RWPE2 (cell line): ENCODE data around the gene MRC2.
"Not testable (repeated sequence)": the region's sequence is repeated elsewhere in the genome, so short reads cannot be mapped to it uniquely, and the experiment has no call there.

Experiments used
- ATAC-seq: fragments of 200-7000 bp; cut with Tn5 transposase; 3 replicates; pipeline ENCODE4 v1.9.1; 2021; ENCODE audit warnings: low read depth
- DNase-seq: peaks from one replicate; pipeline ENCODE4 v3.0.0-alpha.2; 2020; ENCODE audit warnings: low spot score
- H3K27ac ChIP-seq: fragments of 450-650 bp; 2 replicates; pipeline ENCODE4 v1.5.1; 2017; ENCODE audit warnings: mild to moderate bottlenecking; ENCODE audit not compliant: poor library complexity, severe bottlenecking
- H3K27me3 ChIP-seq: fragments of 250-450 bp; sonication (Bioruptor Pico); 2 replicates; pipeline ENCODE4 v1.5.1; 2021; ENCODE audit warnings: mild to moderate bottlenecking, moderate library complexity; ENCODE audit not compliant: insufficient read depth, poor library complexity, severe bottlenecking
- H3K36me3 ChIP-seq: fragments of 250-450 bp; sonication (Bioruptor Pico); 2 replicates; pipeline ENCODE4 v1.5.1; 2020; ENCODE audit warnings: low read depth, mild to moderate bottlenecking, moderate library complexity
- H3K4me1 ChIP-seq: fragments of 250-450 bp; sonication (Bioruptor Pico); 2 replicates; pipeline ENCODE4 v1.5.1; 2021; ENCODE audit warnings: mild to moderate bottlenecking, moderate library complexity; ENCODE audit not compliant: insufficient read depth, poor library complexity, severe bottlenecking
- H3K4me3 ChIP-seq: fragments of 250-450 bp; sonication (Bioruptor Pico); 2 replicates; pipeline ENCODE4 v1.5.1; 2021; ENCODE audit warnings: mild to moderate bottlenecking, moderate library complexity; ENCODE audit not compliant: severe bottlenecking
- H3K9me3 ChIP-seq: fragments of 250-450 bp; sonication (Bioruptor Pico); 2 replicates; pipeline ENCODE4 v1.5.1; 2021; ENCODE audit warnings: mild to moderate bottlenecking, moderate library complexity; ENCODE audit not compliant: severe bottlenecking
- TF ChIP-seq, protein P1 (sequence below): fragments of 450-650 bp; IDR thresholded peaks from one replicate; pipeline ENCODE4 v1.5.1; 2017; ENCODE audit warnings: mild to moderate bottlenecking, moderate library complexity; ENCODE audit not compliant: poor library complexity, severe bottlenecking

Gene MRC2

DNA sequence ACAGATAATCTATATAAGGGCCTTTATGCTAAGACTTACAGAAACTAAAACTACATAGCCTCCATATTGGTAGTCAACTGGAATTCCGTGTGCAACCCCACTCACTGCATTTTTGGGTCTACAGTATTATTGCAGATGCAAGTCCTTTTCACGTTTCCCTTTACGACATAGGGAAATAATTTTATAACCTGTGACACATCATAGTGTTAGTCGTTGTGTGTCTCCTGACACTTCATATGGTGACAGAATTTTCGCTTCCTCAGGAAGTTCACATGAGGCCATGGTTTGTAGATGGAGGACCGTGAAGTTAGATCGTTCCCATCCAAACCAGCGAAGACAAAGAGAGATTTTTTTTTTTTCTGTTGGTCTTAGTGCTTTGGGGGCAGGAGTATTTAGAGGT lies 15.7 kb upstream of the MRC2 start:
- Histone ChIP-seq H3K4me3 (no peak overlapping the region), H3K27ac (no peak overlapping the region), H3K4me1 (no peaks in the 10 kb centered on the region), H3K36me3 (peaks cover 67% of the 10 kb centered on the region), H3K9me3 (no peaks in the 10 kb centered on the region), H3K27me3 (no peaks in the 10 kb centered on the region)
- DNase-seq = no peak
- ATAC-seq = no peak
- TF ChIP-seq, protein P1, sequence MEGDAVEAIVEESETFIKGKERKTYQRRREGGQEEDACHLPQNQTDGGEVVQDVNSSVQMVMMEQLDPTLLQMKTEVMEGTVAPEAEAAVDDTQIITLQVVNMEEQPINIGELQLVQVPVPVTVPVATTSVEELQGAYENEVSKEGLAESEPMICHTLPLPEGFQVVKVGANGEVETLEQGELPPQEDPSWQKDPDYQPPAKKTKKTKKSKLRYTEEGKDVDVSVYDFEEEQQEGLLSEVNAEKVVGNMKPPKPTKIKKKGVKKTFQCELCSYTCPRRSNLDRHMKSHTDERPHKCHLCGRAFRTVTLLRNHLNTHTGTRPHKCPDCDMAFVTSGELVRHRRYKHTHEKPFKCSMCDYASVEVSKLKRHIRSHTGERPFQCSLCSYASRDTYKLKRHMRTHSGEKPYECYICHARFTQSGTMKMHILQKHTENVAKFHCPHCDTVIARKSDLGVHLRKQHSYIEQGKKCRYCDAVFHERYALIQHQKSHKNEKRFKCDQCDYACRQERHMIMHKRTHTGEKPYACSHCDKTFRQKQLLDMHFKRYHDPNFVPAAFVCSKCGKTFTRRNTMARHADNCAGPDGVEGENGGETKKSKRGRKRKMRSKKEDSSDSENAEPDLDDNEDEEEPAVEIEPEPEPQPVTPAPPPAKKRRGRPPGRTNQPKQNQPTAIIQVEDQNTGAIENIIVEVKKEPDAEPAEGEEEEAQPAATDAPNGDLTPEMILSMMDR = no peak

DNA sequence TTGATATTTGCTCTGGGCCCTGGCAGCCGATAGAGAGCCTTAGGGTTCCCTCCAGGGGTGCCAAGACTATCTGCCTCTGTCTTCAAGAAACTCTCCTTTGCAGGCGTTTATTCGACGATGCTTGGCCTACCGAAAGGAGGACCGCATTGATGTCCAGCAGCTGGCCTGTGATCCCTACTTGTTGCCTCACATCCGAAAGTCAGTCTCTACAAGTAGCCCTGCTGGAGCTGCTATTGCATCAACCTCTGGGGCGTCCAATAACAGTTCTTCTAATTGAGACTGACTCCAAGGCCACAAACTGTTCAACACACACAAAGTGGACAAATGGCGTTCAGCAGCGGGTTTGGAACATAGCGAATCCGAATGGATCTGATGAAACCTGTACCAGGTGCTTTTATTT lies 15.2 kb upstream of the MRC2 start:
- H3K27me3 ChIP-seq, ATAC-seq, H3K9me3 ChIP-seq, H3K27ac ChIP-seq, H3K4me3 ChIP-seq, DNase-seq, H3K4me1 ChIP-seq: not testable (repeated sequence)
- peaks cover 61% of the 10 kb centered on the region for H3K36me3 ChIP-seq

DNA sequence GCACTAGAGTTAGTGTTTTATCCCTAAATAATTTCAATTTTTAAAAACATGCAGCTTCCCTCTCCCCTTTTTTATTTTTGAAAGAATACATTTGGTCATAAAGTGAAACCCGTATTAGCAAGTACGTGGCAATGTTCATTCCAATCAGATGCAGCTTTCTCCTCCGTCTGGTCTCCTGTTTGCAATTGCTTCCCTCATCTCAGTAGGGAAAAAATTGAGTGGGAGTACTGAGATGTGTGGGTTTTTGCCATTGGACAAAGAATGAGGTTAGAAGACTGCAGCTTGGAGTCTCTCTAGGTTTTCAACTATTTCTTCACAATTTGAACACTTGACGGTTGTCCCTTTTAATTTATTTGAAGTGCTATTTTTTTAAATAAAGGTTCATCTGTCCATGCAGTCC lies 14.4 kb upstream of the MRC2 start:
- peaks cover 53% of the 10 kb centered on the region for H3K36me3 ChIP-seq
- ATAC-seq = not testable (repeated sequence)

DNA sequence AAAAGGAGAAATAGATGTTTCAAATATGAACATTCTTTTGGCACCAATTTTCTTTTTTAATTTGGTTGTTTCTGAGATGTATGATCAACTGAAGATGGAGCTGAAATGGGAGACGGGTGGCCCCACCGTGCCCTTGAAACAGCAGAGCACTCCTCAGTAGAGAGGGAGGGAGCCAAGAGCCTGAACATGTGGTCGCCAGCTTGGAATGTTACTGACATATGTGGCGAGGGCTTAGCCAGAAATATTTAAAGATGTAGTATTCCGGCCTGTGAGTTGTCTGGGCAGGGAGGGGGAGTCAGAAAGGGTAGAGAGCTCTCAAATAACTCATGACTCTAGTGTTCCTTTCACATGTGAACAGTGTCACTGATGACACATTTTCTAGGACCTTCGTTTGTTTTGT lies 13.3 kb upstream of the MRC2 start:
- Histone ChIP-seq H3K9me3 (no peaks in the 10 kb centered on the region), H3K4me3 (no peak overlapping the region), H3K4me1 (no peaks in the 10 kb centered on the region), H3K27me3 (no peaks in the 10 kb centered on the region), H3K36me3 (peaks cover 43% of the 10 kb centered on the region), H3K27ac (no peak overlapping the region)
- ATAC-seq (no peak), DNase-seq (no peak)
- TF ChIP-seq, protein P1 = no peak

More for the DNA sequence above, 14.4 kb upstream of the MRC2 start:
- not testable (repeated sequence) for H3K27me3 ChIP-seq, H3K4me3 ChIP-seq, H3K4me1 ChIP-seq, DNase-seq, H3K27ac ChIP-seq, H3K9me3 ChIP-seq

DNA sequence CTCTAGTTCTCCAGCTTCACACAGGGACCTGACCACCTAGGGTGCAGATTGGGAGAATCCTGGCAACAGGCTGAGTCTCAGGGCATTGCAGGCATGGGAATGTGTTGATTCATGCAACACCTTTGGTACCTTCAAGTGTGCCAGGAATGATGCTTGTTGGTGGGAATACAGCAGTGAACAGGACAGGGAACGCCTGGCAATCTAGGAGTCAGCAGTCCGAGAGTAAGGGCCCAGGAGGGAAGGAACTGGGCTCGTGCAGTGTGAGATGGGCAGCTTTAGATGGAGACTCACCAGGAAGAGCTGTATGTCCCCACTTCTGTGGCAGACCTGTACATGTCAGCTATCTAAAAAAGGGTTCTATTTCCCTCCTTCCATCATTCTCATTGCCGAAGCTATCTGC lies 12.0 kb upstream of the MRC2 start:
- Histone ChIP-seq H3K27me3 (no peaks in the 10 kb centered on the region), H3K4me3 (no peak overlapping the region), H3K9me3 (no peaks in the 10 kb centered on the region), H3K36me3 (peaks cover 30% of the 10 kb centered on the region), H3K27ac (no peak overlapping the region), H3K4me1 (no peaks in the 10 kb centered on the region)
- ATAC-seq (no peak), DNase-seq (no peak)
- TF ChIP-seq, protein P1 = no peak

DNA sequence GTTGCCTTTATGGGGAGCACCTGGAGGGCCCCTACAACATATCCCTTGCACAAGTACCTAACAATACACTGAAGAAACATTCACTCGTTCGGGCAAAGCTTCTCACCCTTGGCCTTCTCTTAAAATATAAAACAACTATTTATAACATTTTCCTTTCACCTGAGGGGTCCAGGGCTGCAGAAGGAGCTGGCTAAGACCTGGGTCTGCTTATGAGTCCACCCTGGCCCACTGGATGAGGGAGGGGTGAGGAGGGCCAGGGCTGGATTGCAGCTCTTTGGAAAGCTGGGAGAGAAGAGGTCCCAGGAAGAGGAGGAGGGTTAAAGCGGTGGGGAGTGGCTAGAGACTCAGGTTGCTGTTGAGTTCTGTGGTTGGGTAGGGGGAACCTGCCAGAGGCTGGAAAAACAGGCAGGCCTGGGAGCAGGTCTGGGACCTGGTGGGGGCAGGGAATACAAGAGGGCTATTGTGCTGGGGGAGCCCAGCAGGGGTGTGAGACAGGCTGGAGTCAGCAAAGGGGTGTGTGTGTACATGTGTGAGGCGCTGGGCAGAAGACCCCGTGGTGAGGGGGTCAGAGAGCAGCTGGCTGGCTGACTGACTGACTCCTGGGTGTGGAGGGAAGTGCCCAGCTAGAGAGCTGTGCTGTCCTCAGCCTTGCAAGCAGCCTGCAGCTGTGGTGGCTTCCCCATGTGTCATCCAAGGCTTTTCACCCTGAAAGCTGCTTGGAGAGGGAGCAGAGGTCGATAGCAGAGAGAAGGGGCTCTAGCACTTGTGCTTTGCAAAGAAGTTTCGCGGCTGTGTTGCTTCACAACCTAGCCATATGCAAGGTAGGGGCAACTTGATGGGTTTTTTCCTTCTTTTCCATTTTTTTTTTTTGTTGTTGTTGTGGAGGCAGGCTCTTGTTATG lies 10.2 kb upstream of the MRC2 start:
- Histone ChIP-seq H3K27ac (no peak overlapping the region), H3K9me3 (no peaks in the 10 kb centered on the region), H3K4me1 (no peaks in the 10 kb centered on the region), H3K36me3 (peaks cover 13% of the 10 kb centered on the region), H3K4me3 (no peak overlapping the region), H3K27me3 (no peaks in the 10 kb centered on the region)
- peak; percentile 4; the same call in 1 of the 3 replicates for ATAC-seq
- no peak for DNase-seq
- TF ChIP-seq, protein P1 = no peak
